Adrenal gland (tissue), 5 donors: ENCODE measurements around the gene IFT27.

ENCODE experiments used
- POLR2A ChIP-seq, 2 donors: fragments of 450-650 bp; IDR thresholded peaks; one replicate each; pipeline ENCODE4 v1.6.1; 2017; ENCODE audit warnings: antibody characterized with exemption in 2 of 2, mild to moderate bottlenecking in 2 of 2, moderate library complexity in 1 of 2
- TF ChIP-seq, protein P1 (sequence below), 6 experiments: fragments of 450-650 bp in 4 of 6; fragments of 200-600 bp in 2 of 6; sonication (generic) in 1 of 6; IDR thresholded peaks; 1 replicate in 5 of 6; 2 replicates in 1 of 6; pipeline versions ENCODE4 v1.5.1 to v1.8.0; 2016 to 2021; ENCODE audit warnings: antibody characterized with exemption in 6 of 6, mild to moderate bottlenecking in 2 of 6, moderate library complexity in 1 of 6
- donor health status: DM: no; HTN: no; CAD: no.

DNA sequence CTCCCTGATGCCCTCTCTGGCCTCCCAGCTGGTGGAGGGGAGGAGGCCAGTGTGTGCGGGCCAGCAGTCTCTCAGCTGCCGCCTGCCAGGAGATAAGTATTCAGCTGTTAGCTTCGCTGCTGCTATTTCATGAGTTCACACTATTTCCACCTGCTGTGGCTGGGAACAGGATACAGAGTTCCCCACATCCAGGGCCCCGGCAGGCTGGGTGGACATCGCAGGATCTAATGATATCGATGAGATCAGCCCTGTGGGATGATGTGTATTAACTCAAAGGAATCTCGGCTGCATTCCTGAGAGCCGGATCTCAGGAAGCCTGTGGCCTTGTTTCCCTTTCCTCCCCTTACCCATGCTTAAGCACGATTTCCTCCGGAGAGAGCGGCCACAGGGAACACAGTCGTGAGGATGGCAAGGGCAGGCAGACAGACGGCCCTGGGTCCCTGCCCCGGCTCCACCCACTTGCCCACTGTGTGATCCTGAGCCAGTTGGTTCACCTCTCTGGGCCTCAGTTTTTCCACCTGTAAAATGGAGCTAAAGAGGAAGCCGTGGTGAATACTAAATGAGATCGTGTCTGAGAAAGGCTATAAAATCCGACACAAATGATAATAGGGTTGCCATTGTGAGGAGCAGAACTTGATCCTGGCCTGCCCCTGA lies 47.4 kb upstream of the IFT27 start:
- no peak for TF ChIP-seq POLR2A (IDR thresholded peaks at IDR 0.05)
- TF ChIP-seq, protein P1, sequence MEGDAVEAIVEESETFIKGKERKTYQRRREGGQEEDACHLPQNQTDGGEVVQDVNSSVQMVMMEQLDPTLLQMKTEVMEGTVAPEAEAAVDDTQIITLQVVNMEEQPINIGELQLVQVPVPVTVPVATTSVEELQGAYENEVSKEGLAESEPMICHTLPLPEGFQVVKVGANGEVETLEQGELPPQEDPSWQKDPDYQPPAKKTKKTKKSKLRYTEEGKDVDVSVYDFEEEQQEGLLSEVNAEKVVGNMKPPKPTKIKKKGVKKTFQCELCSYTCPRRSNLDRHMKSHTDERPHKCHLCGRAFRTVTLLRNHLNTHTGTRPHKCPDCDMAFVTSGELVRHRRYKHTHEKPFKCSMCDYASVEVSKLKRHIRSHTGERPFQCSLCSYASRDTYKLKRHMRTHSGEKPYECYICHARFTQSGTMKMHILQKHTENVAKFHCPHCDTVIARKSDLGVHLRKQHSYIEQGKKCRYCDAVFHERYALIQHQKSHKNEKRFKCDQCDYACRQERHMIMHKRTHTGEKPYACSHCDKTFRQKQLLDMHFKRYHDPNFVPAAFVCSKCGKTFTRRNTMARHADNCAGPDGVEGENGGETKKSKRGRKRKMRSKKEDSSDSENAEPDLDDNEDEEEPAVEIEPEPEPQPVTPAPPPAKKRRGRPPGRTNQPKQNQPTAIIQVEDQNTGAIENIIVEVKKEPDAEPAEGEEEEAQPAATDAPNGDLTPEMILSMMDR (IDR thresholded peaks at IDR 0.05): no peak
